GM12891 (cell line): ENCODE data around the gene NBDY.
"Not testable (repeated sequence)": the region's sequence is repeated elsewhere in the genome, so short reads cannot be mapped to it uniquely, and the experiment has no call there.

Source experiments
- DNase-seq: peaks from one replicate; pipeline ENCODE4 v3.0.0; 2011; ENCODE audit warnings: low spot score; ENCODE audit not compliant: insufficient read length
- FAIRE-seq: peaks from 2 replicates; lab custom pipeline; 2011; peaks lifted over from hg19 to GRCh38; lab: Jason Lieb, UNC
- PAX5 ChIP-seq: IDR thresholded peaks from 2 replicates; pipeline ENCODE4 v1.6.1; 2011; ENCODE audit warnings: low read length, moderate library complexity, mild to moderate bottlenecking; ENCODE audit not compliant: insufficient read depth, severe bottlenecking
- POLR2A ChIP-seq: IDR thresholded peaks from 2 replicates; pipeline ENCODE4 v1.6.1; 2011; ENCODE audit warnings: low read depth, low read length, control low read depth
- POLR2AphosphoS5 ChIP-seq: IDR thresholded peaks from 2 replicates; pipeline ENCODE4 v1.6.1; 2011; ENCODE audit warnings: low read depth, low read length, control low read depth
- POU2F2 ChIP-seq: IDR thresholded peaks from 2 replicates; pipeline ENCODE4 v1.6.1; 2011; ENCODE audit warnings: low read depth, mild to moderate bottlenecking, control low read depth, low read length, moderate library complexity
- SPI1 ChIP-seq: IDR thresholded peaks from 2 replicates; pipeline ENCODE4 v1.6.1; 2011; ENCODE audit warnings: low read depth, low read length, control low read depth
- TAF1 ChIP-seq: IDR thresholded peaks from 2 replicates; pipeline ENCODE4 v1.6.1; 2011; ENCODE audit warnings: low read depth, low read length, control low read depth

The NBDY gene

DNA sequence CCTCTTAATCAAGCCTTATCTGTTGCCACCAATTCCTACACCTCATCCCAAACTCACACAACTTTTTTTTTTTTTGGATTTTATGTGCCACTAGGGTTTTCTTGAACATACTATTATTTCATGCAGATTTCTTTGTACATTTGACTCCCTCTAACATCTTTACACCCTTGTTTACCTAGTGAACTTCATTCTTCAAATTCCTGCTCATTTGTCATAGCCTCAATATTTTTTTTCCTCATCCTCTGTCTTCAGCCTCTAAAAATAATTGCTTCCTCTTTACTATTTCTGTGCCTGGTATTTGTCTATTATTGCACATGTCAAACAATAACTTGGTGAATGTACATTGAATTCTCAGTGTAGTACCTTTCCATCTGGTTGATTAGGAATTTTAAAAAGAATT, 22.0 kb downstream of the NBDY start:
- TF ChIP-seq POLR2A (no peak), TAF1 (no peak), PAX5 (no peak), POLR2AphosphoS5 (no peak), SPI1 (no peak), POU2F2 (no peak)
- DNase-seq (no peak), FAIRE-seq (no peak)

DNA sequence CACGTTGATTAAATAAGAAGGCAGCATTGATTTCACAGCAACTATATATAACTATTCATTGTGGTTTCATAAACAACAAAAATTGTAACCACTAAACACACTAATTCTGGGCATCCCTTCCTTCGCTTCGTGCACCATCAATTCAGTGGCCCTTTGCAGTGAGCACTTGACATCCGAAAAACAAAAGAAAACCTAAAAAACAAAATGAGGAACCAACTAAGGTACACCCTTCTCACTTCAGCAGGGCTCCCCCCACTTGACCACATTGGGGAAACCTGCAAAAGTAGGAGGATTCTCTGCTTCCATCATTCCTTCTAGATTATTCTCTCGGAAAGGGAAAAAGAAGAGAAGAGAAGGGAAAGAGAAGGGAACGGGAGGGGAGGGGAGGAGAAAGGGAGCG, 28.3 kb downstream of the NBDY start:
- FAIRE-seq (no peak), DNase-seq (no peak)
- TF ChIP-seq POLR2AphosphoS5: no peak
- no peak for TF ChIP-seq PAX5
- TF ChIP-seq TAF1: no peak
- no peak for TF ChIP-seq POLR2A
- TF ChIP-seq POU2F2: no peak
- TF ChIP-seq SPI1: no peak

DNA sequence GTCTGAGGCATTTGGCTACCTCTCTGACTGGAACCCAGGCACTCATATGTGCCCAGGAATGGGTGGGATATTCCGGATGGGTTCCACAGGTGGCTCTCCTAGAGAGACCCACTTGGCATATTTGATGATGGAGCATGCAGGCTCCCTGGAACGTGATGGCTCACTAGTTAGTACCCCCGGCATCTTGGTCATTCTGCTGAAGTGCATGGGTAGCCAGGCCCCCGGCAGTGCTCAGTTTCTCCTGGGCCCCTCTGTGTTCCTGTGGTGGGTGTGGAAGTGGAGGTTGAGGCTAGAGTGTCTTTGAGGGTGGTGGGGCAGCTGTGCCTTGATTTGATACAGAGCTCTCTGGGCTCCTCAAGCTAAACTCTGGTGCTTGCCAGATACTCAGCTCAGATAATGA, 29.4 kb downstream of the NBDY start:
- TF ChIP-seq TAF1 (no peak), SPI1 (no peak), POLR2AphosphoS5 (no peak), PAX5 (no peak), POLR2A (no peak)
- no peak for FAIRE-seq
- DNase-seq: no peak

DNA sequence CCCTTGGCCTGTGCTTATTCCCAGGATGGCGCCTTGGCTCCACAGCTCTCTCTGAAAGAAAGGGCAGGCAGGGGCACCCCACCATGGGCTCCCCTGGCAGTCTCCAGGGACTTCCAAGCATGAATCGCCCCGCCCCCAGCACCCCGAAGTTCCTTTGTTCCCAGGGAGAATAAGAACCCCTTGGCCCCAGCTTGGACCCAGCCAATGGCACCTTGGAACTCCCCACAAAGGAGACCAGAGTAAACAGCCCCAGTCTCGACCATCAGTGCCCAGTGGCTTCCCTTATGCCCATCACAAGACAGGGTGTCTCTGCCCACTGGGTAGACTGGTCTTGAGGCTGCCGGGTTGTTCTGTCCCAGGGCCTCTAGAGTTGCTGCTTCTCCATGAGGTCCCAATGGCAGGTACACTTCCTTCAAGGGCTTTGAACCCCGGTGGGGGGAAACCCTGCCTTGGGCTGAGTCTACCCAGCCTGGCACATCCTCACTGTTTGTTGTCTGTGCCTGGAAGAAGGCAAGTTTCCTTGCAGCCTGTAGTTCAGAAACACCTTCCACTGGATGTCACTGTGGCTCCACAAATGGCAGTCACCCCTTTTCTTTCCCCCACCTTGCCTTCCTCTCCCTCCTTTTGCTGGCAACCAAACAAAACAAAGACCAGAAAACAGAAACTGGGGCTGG, 30.8 kb downstream of the NBDY start:
- TF ChIP-seq POLR2AphosphoS5 (no peak), SPI1 (no peak), POU2F2 (no peak), PAX5 (no peak), POLR2A (no peak), TAF1 (no peak)
- DNase-seq: no peak
- FAIRE-seq: no peak

DNA sequence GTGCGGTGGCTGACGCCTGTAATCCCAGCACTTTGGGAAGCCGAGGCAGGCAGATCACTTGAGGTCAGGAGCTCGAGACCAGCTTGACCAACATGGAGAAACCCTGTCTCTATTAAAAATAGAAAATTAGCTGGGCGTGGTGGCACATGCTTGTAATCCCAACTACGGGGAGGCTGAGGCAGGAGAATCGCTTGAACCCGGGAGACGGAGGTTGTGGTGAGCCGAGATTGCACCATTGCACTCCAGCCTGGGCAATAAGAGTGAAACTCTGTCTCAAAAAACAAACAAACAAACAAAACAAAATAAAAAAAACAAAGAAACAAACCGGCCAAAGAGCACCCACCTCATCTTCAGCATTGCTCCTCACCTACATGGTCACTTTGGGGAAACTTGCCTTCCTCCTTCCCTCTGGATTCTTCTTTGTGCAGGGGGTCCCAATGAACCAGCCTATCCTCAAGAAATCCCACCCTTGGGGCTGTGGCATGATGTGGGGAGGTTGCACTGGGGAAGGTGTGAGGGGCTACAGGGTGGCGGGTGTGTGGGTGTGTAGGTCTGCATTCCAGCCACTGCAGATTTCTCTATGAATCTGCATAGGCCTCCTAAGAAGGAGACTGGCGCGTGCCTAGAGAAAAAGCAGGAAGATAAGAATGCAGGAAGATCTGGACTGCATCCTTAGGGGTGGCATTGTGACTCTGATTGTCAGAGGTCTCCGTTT, 31.5 kb downstream of the NBDY start:
- not testable (repeated sequence) for DNase-seq, FAIRE-seq

DNA sequence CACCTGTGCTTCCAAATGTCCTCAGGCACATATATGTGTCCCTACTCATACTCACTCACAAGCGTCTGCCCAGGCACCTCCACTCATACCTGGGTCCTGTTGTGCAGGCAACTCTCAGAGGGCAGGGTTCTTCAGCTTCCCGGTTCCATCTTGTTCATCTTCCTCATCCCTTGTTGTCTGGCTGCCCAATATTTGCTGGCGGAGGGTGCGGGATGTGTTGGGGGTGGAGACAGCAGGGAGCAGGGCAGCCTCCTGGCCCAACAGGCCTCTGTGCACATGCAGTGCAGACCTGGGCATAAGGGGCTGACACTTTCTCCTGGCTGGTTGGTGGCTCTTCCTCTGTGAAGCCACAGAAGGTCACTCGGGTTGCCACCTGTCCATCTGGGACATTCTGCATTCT, 32.1 kb downstream of the NBDY start:
- TF ChIP-seq POU2F2 (no peak), POLR2AphosphoS5 (no peak), TAF1 (no peak), POLR2A (no peak), SPI1 (no peak), PAX5 (no peak)
- no peak for DNase-seq
- FAIRE-seq: no peak

DNA sequence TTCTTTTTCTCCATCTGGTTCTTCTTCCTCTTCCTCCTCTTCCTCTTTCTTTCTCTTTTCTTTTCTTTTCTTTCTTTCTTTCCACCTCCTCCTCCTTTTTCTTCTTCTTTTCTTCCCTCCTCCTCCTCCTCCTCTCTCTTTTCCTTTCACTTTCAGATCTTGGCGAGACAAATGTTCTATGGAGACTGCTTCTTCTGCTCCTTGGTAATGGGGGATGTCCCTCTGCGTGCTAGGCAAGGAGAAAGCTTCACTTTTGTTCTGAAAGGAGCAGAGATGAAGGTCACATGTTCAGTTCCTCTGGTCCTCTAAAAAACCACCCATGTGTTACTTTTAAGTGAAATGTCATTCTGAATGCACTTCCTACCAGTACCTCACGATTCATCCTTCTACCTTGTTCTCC, 33.2 kb downstream of the NBDY start:
- TF ChIP-seq SPI1 (0 out of 2 replicates have a peak, but pooled peaks have one; percentile 16), POLR2A (no peak), TAF1 (no peak)
- FAIRE-seq: peak; percentile 47
- no peak for DNase-seq

DNA sequence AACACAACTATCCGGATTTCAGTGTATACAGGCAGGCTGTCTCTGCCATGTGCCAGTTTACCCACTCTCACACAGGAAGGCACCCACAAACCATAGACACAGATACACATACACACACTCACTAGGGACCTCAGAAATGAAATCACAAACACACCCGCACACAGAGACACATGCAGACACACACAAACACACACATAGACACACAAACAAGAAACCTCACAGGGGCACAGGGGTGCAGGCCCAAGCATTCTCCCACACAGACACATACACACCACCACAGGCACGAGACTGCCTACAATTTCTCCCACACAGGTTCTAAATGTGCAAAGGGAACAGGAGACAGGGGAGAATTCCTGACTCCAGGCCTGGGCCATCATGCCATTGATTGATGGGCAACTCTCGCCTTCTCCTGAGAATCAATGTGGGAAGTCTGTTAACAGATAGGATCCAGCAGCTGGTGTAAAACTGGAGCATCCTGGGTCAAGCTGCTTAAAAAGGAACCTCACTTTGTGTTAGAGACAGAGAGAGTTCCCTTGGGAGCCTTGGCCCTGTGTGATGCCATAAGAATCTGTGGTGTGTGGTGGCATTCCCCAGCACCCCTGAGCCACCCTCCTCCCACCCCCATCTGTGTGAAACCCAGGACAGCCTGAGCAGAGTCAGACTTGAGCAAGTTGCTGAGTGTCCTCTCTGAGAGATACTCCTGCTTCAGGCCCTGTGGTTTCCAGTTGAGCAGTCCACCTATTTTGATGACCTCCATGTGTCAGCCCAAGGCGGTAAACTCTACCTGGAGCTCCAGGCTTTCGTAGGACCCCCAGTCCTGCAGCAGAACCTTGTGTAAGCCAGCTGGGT, 33.9 kb downstream of the NBDY start:
- FAIRE-seq (peak; percentile 72), DNase-seq (no peak)
- TF ChIP-seq POLR2A (no peak), SPI1 (no peak), PAX5 (no peak), POU2F2 (no peak), TAF1 (no peak), POLR2AphosphoS5 (no peak)

DNA sequence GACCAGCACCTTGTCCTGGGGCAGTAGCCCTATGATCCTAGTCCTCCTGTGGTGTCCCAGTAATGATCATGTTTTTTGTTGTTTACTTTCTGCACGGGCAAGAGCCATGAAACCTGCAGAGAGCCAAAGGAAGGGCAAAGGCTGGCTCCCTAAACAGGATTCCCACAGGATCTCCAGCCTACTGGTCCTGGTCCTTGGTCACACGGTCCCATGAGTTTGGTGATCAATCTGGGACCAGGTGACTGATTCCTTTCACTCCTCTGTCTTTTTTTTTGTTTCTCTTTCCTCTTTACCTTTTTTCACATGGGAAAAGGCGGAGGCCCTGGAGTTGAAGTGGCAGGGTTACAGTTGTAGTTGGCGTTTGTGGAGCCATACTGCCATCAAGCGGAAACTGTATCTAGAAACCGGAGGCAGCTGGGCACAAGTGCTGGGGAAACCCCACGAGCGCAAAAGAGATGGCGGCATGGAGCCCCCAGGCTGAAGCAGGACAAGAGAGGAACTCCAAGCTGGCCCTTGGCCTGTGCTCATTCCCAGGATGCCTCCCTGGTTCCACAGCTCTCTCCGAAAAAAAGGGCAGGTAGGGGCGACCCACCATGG, 34.6 kb downstream of the NBDY start:
- no peak for FAIRE-seq
- TF ChIP-seq POLR2A (no peak), POLR2AphosphoS5 (no peak), TAF1 (no peak), SPI1 (no peak), PAX5 (no peak), POU2F2 (no peak)

More for the DNA sequence above, 34.6 kb downstream of the NBDY start:
- no peak for DNase-seq
